NCI-H2227 treated with DMSO at 0.1 percent for 48 hours (cell line): ENCODE data around the gene PTPN21.

Experiments used
- DNase-seq: peaks from one replicate; lab custom pipeline; 2025; lab: John Stamatoyannopoulos, UW

Gene PTPN21

DNA sequence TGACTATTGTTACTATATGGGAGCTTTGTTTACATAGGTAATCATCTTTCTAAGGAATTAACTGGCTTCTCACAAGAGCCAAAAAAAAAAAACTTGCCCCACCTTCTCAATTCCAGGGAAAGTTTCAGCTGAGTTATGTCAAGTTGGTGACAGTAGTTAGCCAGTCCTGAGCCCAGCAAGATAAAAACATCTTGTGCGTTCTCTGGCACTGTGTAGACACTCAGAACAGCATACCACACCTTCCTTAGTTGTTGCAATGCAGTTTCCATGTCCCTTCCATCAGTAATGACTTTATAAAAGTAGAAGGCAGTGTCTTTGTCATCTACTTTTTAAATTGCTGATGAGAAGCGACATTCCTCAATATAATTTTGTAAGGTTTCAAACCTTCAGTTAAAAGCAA lies 50.2 kb downstream of the PTPN21 start:
- no peak for DNase-seq

DNA sequence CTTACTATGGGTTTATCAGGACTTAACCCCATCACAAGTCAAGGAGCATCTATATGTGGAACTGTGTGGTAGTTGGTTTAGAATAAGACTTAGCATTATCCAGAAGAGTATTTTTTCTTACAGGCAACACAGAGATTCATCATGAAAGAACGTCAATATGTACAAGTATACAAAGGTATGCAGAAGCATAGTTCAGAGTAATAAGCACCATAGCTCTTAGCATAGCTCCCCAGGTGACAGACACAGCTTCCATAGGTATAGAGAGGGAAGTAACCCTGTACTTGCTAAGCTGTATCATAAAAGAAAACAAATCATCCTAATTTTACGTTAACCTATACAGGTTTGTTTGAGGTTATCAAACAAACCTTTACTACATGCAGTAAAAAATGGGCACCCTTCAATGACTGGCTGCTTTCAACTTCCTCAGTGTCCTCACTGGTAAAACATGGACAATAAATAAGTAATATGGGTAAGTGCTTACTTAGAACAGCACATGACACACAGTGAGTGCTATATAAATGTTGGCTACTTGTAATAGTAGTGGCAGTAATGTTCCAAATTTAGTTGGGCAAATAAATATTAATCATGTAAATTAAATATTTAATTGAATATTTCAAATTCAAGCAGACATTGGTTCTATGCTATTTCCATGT lies 50.9 kb downstream of the PTPN21 start:
- DNase-seq, result no peak

GRCh38 chr14:88502740-88503139 lies 52.1 kb downstream of the PTPN21 start:
- no peak for DNase-seq

GRCh38 chr14:88500611-88501010 lies 54.2 kb downstream of the PTPN21 start:
- DNase-seq, result no peak

DNA sequence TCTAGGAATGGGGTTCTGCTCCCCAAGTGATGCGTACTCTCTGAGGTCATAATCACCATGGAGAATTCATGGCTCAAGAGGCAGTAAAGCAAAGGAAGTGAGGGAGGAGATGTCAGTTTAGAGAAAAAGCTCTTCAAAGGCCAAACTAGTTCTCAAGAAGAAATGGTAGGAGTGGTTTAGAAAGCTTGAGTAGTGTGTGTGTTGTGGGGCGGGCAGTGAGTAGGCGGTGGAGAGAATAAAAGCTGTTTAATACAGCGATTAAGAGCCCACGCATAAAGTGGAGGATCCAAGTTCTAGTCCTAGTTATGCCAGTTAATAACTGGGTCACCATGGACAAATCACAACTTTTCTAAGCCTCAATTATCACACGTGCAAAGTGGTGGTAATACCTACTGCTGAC lies 55.6 kb downstream of the PTPN21 start:
- DNase-seq, result no peak

GRCh38 chr14:88496414-88496813 lies 58.4 kb downstream of the PTPN21 start:
- DNase-seq, result no peak

- DNase-seq, result no peak
These were observed 61.2 kb downstream of the PTPN21 start for GRCh38 chr14:88493392-88494185.

DNA sequence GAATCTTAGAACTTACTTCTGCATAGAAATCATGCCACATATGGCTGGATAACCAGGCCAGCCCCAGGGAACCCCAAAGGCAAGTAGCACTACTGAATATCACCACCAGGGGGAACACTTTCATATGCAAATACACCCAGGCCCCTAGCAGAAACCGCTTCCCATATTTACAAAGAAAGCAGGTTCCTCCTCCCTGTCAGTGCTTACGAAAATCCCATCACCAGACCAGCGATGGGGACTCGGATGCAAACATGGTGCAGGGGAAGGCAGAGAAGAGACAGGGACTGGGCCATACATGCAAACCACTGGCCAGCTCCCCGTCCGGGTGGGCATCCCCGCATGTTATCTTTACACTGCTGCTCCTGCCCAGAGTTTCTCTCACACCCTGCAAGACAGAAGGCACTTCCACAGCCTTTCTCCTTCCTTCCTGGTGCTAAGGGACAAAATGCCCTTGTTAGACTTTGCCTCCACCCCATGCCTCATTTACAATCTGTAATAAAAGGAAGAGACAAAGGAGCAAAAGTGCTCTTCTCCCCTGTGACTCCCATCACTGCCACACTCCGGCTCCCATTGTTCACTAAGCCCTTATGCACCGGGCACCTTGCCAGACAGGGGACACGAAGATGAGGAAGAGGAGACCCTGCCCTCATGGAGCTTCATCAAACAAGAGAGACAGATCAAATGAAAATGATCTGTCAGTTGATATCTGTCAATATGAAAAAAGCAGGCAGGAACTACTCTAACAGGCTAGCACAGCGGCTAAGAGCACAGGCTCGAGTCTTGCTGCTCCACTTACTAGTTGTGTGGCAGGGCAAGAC lies 62.3 kb downstream of the PTPN21 start:
- peak; percentile 83 for DNase-seq

- no peak for DNase-seq
These were observed 64.6 kb downstream of the PTPN21 start for GRCh38 chr14:88490168-88490567.

DNA sequence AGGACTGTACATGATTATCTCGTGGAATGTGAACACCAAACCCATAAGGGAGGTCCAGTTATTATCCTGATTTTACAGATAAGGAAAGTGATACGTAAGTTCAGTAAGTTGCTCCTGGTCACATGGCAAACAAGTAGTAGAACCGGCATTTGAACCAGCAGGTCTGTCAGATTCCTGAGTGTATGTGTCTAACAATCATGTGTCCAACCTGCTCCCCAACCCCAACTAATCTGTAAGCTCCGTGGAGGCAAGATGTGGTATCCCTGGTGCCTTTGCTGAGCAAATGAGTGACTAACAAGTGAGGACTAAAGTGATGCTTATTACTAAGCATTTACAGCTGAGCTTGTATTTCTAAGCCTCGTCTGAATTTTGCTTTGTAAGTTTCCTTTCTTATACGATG lies 65.9 kb downstream of the PTPN21 start:
- DNase-seq, result no peak

DNA sequence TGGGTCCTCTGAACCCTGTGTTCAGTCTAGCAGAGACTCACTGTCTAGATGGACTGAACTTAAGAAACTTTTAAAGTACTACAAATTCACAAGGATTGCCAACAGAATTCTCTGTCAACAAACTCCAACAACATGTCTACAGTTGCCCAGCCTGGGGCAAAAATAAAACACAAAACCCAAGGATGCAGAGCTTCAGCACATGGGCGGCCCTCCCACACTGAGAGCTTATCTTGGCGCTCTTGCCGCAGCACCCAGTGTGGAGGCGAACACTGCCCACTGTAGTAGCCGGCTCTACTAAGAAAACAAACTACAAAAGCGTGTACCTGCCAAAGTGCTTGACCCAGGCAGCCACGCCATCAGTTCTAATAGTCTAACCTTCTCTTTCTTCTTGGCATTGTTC lies 66.7 kb downstream of the PTPN21 start:
- no peak for DNase-seq

DNA sequence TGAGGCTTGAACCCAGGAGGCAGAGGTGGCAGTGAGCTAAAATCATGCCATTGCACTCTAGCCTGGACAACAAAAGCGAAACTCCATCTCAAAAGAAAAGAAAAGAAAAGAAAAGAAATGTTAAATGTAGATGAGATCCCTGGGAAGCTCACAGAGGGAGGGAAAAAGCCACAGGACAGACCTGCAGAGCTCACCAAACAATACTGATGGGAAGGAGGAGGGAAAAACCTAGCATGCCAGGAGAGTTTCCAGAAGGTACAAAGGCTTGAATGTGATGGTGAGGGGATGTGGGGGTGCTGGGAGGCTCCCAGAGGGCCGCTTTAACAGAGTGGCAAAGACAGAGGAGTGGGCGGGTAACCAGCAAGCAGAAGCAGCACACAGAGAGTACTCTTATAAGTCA lies 72.3 kb downstream of the PTPN21 start:
- no peak for DNase-seq

GRCh38 chr14:88481794-88482193 lies 73.0 kb downstream of the PTPN21 start:
- DNase-seq, result no peak

DNA sequence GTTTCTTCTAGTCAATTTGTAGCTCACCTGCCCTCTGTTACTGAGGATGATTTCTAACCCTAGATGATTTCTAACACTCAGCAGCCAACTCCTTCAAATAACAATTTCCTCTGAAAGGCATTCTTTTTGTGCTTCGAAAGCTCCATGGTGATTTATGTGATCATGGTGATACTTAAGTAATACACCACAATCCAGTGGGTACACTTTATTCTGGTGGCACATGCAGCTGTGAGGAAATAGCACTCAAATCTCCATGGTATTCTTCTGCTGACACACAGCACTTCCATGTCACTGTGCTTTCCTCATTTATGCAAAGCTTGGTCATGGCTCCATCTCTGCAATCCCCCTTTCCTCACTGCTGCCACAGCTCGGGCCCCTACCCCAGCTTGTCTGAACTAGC lies 73.7 kb downstream of the PTPN21 start:
- DNase-seq, result no peak

DNA sequence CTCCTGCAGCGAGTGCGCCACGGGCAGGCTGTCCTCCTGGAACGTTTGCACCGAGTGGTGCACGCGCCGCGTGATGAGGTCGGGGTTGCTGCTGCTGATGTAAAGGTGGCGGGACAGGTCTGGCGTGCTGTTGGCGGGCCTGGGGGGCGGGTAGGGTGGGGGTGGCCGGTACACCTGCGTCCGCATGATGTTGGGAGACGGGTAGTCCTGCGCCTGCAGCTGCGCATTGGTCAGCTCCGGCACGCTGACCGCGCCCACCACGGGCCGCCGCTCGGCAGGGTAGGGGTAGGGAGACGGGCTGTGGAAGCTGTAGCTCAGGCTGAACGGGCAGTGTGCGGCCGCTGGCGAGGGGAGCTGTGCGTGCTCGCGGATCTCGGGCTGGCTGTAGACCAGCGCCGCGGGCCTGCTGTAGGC lies 75.2 kb downstream of the PTPN21 start:
- no peak for DNase-seq

GRCh38 chr14:88478931-88479330 lies 75.9 kb downstream of the PTPN21 start:
- DNase-seq, result no peak

DNA sequence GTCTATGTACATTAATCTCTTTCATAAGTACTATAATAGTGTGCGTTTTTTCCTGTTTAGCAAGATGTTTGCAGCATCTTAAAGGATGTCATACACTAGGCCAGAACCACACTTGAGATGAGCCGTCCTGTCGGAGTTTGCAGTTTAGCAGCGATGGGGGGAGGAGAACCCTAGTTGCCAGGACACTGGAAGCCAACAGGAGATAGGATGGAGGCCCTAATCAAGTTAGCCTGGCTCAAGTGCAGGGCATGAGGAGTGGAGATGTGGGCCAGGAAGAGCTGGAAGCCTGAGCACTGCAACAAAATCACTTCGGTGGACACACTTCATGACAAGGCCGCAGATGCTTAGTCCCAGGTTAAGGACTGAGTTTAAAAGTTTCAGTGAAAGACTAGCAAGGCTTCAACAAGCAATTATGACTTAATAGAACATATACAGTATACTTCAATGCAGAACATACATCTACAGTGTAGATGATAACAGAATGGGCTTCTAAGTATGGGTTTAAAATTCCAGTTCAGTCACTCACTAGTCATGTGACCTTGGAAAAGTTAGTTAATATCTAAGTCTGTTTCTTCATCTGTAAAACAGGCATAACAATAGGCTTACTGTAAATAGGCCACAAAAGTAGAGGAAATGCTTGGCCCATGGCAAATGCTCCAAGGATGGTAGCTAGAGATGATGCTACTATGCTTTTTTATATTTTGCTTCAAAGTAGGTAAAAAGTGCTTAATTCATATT lies 77.1 kb downstream of the PTPN21 start:
- no peak for DNase-seq

GRCh38 chr14:88476825-88477224 lies 78.0 kb downstream of the PTPN21 start:
- DNase-seq, result no peak

DNA sequence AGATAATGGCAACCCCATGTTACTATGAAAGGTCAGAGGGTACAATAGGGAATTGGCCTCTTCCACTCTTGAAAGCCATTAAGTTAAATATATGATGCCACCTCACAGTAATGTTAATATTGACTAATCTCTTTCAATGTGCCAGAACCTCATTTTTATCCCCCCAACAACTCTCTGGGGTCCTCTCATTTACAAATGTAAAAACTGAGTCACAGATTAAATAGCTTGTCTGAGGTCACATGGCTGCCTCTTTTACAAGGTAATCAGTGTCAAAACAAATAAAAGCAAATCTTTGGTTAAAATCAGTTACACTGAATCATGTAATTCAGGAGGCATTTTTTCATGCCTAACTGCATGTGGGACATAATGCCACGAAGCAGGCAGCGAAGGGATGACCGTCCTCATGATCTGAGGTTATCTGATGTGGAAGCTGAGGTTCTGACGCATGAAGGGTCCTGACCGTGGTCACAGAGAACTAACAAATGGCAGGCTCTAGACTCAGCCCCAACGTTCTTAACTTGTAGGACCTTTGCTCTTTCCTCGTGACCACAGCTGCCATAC lies 78.5 kb downstream of the PTPN21 start:
- DNase-seq, result no peak

- no peak for DNase-seq
These were observed 81.0 kb downstream of the PTPN21 start for GRCh38 chr14:88473791-88474190.

DNA sequence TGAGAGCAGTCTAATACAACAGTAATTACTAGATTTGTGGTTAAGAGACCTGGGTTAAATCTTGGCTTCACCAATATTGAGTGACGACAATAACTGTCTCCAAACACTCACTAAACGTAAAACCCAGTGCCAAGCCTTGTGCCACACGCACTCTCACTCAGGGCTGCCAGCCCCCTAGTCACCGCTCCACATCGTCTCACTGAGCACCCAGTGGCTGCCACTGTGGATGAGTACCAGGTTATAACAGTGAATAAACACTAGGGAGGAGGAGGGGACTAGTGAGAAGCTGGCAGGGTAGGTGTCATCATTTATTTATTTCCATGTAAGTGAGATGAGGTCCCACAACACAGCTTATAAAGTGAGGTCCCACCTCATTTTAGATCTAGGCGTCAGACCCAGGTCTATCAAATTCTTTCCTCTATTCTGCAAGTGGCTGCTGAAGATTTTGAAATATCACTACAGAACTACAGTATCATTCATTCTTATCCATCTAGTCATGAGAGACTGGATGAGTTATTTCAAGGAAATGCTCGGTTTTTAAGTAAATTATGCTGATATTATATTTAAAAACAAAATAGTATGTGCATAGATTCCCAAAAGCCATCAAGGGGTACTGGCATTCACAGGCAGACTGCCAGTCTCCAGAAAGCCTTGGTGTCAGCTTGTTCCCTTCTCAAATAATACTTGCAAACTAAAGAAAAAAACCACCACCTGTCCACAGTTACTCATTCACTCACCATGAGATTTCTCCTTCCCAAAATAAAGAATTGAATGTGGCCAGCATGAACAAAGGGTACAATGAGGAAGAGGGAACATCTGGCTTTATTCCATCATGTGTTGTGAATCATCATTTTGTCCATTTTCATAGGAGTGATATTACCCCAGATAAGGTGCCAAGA lies 84.0 kb downstream of the PTPN21 start:
- DNase-seq, result no peak
